GM15510 (cell line): ENCODE data around the gene TMEM158.

Experiments used
- POLR2A ChIP-seq: IDR thresholded peaks from 3 replicates; pipeline ENCODE4 v1.6.1; 2011; ENCODE audit warnings: borderline replicate concordance; ENCODE audit not compliant: insufficient read length; ENCODE audit errors: extremely low read depth

The TMEM158 gene

GRCh38 chr3:45198264-45199260 is 27.5 kb downstream of the TMEM158 start:
- TF ChIP-seq POLR2A = no peak

GRCh38 chr3:45194791-45195190 is 31.3 kb downstream of the TMEM158 start:
- TF ChIP-seq POLR2A = no peak

GRCh38 chr3:45191924-45192417 is 34.1 kb downstream of the TMEM158 start:
- TF ChIP-seq POLR2A = no peak

- no peak for TF ChIP-seq POLR2A
Measured at GRCh38 chr3:45191424-45191823, 34.7 kb downstream of the TMEM158 start.

- TF ChIP-seq POLR2A = no peak
Measured at GRCh38 chr3:45188719-45189659, 37.1 kb downstream of the TMEM158 start.

GRCh38 chr3:45187694-45188141 is 38.4 kb downstream of the TMEM158 start:
- no peak for TF ChIP-seq POLR2A

GRCh38 chr3:45186871-45187270 is 39.2 kb downstream of the TMEM158 start:
- no peak for TF ChIP-seq POLR2A

- TF ChIP-seq POLR2A = no peak
Measured at GRCh38 chr3:45185461-45185860, 40.6 kb downstream of the TMEM158 start.

GRCh38 chr3:45185052-45185451 is 41.0 kb downstream of the TMEM158 start:
- TF ChIP-seq POLR2A = no peak

- no peak for TF ChIP-seq POLR2A
Measured at GRCh38 chr3:45183872-45184262, 42.2 kb downstream of the TMEM158 start.

GRCh38 chr3:45182915-45183871 is 42.9 kb downstream of the TMEM158 start:
- no peak for TF ChIP-seq POLR2A

- no peak for TF ChIP-seq POLR2A
Measured at GRCh38 chr3:45181496-45181895, 44.6 kb downstream of the TMEM158 start.

- TF ChIP-seq POLR2A = no peak
Measured at GRCh38 chr3:45180899-45181298, 45.2 kb downstream of the TMEM158 start.

GRCh38 chr3:45180051-45180450 is 46.0 kb downstream of the TMEM158 start:
- TF ChIP-seq POLR2A = no peak
